ENCODE data around the gene CDT1.
"Not testable (repeated sequence)": the region's sequence is repeated elsewhere in the genome, so short reads cannot be mapped to it uniquely, and the experiment has no call there.

The CDT1 gene

GRCh38 chr16:88817785-88818574 is 14.4 kb downstream of the CDT1 start:
- Histone ChIP-seq H3K27me3 (ENCODE audit: insufficient read depth, insufficient read length) (no peaks in the 10 kb centered on the region), H3K9me3 (ENCODE audit: insufficient read depth, low read length) (no peaks in the 10 kb centered on the region), H3K36me3 (ENCODE audit: insufficient read depth, insufficient read length, low read length) (peaks cover 28% of the 10 kb centered on the region), H3K4me1 (ENCODE audit: insufficient read depth, insufficient read length) (peaks cover 15% of the 10 kb centered on the region), H3K9ac (ENCODE audit: insufficient read length, low read depth) (peak overlapping the region; percentile 5), H3K4me3 (ENCODE audit: insufficient read length, low read depth) (no peak overlapping the region)
- TF ChIP-seq ZNF274 (IDR thresholded peaks at IDR 0.05; ENCODE audit: low read depth, low read length) (no peak), SUZ12 (IDR thresholded peaks at IDR 0.05; ENCODE audit: extremely low read depth, insufficient read depth, insufficient read length) (no peak), YY1 (IDR thresholded peaks at IDR 0.05; ENCODE audit: insufficient read depth, insufficient read length) (no peak)
- no peak for DNase-seq (ENCODE audit: low read depth, low spot score)

- TF ChIP-seq YY1 (IDR thresholded peaks at IDR 0.05; ENCODE audit: insufficient read depth, insufficient read length): no peak
- TF ChIP-seq SUZ12 (IDR thresholded peaks at IDR 0.05; ENCODE audit: extremely low read depth, insufficient read depth, insufficient read length): no peak
- TF ChIP-seq ZNF274 (IDR thresholded peaks at IDR 0.05; ENCODE audit: low read depth, low read length): no peak
- no peak overlapping the region for H3K9ac ChIP-seq (ENCODE audit: insufficient read length, low read depth)
- H3K4me1 ChIP-seq (ENCODE audit: insufficient read depth, insufficient read length): peaks cover 14% of the 10 kb centered on the region
- peaks cover 31% of the 10 kb centered on the region for H3K36me3 ChIP-seq (ENCODE audit: insufficient read depth, insufficient read length, low read length)
- H3K9me3 ChIP-seq (ENCODE audit: insufficient read depth, low read length): no peaks in the 10 kb centered on the region
- no peak overlapping the region for H3K4me3 ChIP-seq (ENCODE audit: insufficient read length, low read depth)
- no peaks in the 10 kb centered on the region for H3K27me3 ChIP-seq (ENCODE audit: insufficient read depth, insufficient read length)
- no peak for DNase-seq (ENCODE audit: low read depth, low spot score)
These were observed 14.9 kb downstream of the CDT1 start for GRCh38 chr16:88818575-88818874.

- TF ChIP-seq SUZ12 (IDR thresholded peaks at IDR 0.05; ENCODE audit: extremely low read depth, insufficient read depth, insufficient read length) (no peak), YY1 (IDR thresholded peaks at IDR 0.05; ENCODE audit: insufficient read depth, insufficient read length) (no peak), ZNF274 (IDR thresholded peaks at IDR 0.05; ENCODE audit: low read depth, low read length) (no peak)
- Histone ChIP-seq H3K9me3 (ENCODE audit: insufficient read depth, low read length) (no peaks in the 10 kb centered on the region), H3K4me3 (ENCODE audit: insufficient read length, low read depth) (no peak overlapping the region), H3K4me1 (ENCODE audit: insufficient read depth, insufficient read length) (peaks cover 14% of the 10 kb centered on the region), H3K36me3 (ENCODE audit: insufficient read depth, insufficient read length, low read length) (peaks cover 35% of the 10 kb centered on the region), H3K27me3 (ENCODE audit: insufficient read depth, insufficient read length) (no peaks in the 10 kb centered on the region), H3K9ac (ENCODE audit: insufficient read length, low read depth) (no peak overlapping the region)
- DNase-seq (ENCODE audit: low read depth, low spot score): no peak
These were observed 15.5 kb downstream of the CDT1 start for GRCh38 chr16:88819126-88819525.

GRCh38 chr16:88820385-88821025 is 16.9 kb downstream of the CDT1 start:
- Histone ChIP-seq H3K4me3 (ENCODE audit: insufficient read length, low read depth) (no peak overlapping the region), H3K9ac (ENCODE audit: insufficient read length, low read depth) (no peak overlapping the region), H3K9me3 (ENCODE audit: insufficient read depth, low read length) (no peaks in the 10 kb centered on the region), H3K4me1 (ENCODE audit: insufficient read depth, insufficient read length) (peaks cover 12% of the 10 kb centered on the region), H3K36me3 (ENCODE audit: insufficient read depth, insufficient read length, low read length) (peaks cover 40% of the 10 kb centered on the region), H3K27me3 (ENCODE audit: insufficient read depth, insufficient read length) (no peaks in the 10 kb centered on the region)
- TF ChIP-seq ZNF274 (IDR thresholded peaks at IDR 0.05; ENCODE audit: low read depth, low read length): no peak
- no peak for TF ChIP-seq SUZ12 (IDR thresholded peaks at IDR 0.05; ENCODE audit: extremely low read depth, insufficient read depth, insufficient read length)
- no peak for TF ChIP-seq YY1 (IDR thresholded peaks at IDR 0.05; ENCODE audit: insufficient read depth, insufficient read length)
- no peak for DNase-seq (ENCODE audit: low read depth, low spot score)

GRCh38 chr16:88821168-88821850 is 17.7 kb downstream of the CDT1 start:
- H3K9ac ChIP-seq (ENCODE audit: insufficient read length, low read depth): no peak overlapping the region
- no peaks in the 10 kb centered on the region for H3K9me3 ChIP-seq (ENCODE audit: insufficient read depth, low read length)
- no peak overlapping the region for H3K4me3 ChIP-seq (ENCODE audit: insufficient read length, low read depth)
- H3K36me3 ChIP-seq (ENCODE audit: insufficient read depth, insufficient read length, low read length): peaks cover 41% of the 10 kb centered on the region
- no peak for DNase-seq (ENCODE audit: low read depth, low spot score)
- TF ChIP-seq YY1 (IDR thresholded peaks at IDR 0.05; ENCODE audit: insufficient read depth, insufficient read length) (no peak), ZNF274 (IDR thresholded peaks at IDR 0.05; ENCODE audit: low read depth, low read length) (no peak), SUZ12 (IDR thresholded peaks at IDR 0.05; ENCODE audit: extremely low read depth, insufficient read depth, insufficient read length) (no peak)
- peaks cover 6% of the 10 kb centered on the region for H3K4me1 ChIP-seq (ENCODE audit: insufficient read depth, insufficient read length)
- no peaks in the 10 kb centered on the region for H3K27me3 ChIP-seq (ENCODE audit: insufficient read depth, insufficient read length)

GRCh38 chr16:88822281-88823040 is 18.9 kb downstream of the CDT1 start:
- Histone ChIP-seq H3K27me3 (ENCODE audit: insufficient read depth, insufficient read length) (no peaks in the 10 kb centered on the region), H3K9me3 (ENCODE audit: insufficient read depth, low read length) (no peaks in the 10 kb centered on the region), H3K4me3 (ENCODE audit: insufficient read length, low read depth) (no peak overlapping the region), H3K4me1 (ENCODE audit: insufficient read depth, insufficient read length) (peaks cover 6% of the 10 kb centered on the region), H3K9ac (ENCODE audit: insufficient read length, low read depth) (no peak overlapping the region), H3K36me3 (ENCODE audit: insufficient read depth, insufficient read length, low read length) (peaks cover 45% of the 10 kb centered on the region)
- no peak for DNase-seq (ENCODE audit: low read depth, low spot score)
- TF ChIP-seq YY1 (IDR thresholded peaks at IDR 0.05; ENCODE audit: insufficient read depth, insufficient read length): no peak
- no peak for TF ChIP-seq SUZ12 (IDR thresholded peaks at IDR 0.05; ENCODE audit: extremely low read depth, insufficient read depth, insufficient read length)
- TF ChIP-seq ZNF274 (IDR thresholded peaks at IDR 0.05; ENCODE audit: low read depth, low read length): no peak

- not testable (repeated sequence) for H3K4me1 ChIP-seq (ENCODE audit: insufficient read depth, insufficient read length); H3K27me3 ChIP-seq (ENCODE audit: insufficient read depth, insufficient read length); H3K4me3 ChIP-seq (ENCODE audit: insufficient read length, low read depth); H3K9me3 ChIP-seq (ENCODE audit: insufficient read depth, low read length); DNase-seq (ENCODE audit: low read depth, low spot score); H3K9ac ChIP-seq (ENCODE audit: insufficient read length, low read depth)
- peaks cover 45% of the 10 kb centered on the region for H3K36me3 ChIP-seq (ENCODE audit: insufficient read depth, insufficient read length, low read length)
These were observed 20.1 kb downstream of the CDT1 start for GRCh38 chr16:88823646-88824045.

Data from NT2/D1 (cell line).